CD4-positive, alpha-beta T cell treated with Interleukin-6 for 4 hours (primary cell): Measurements from ENCODE around the gene CAMTA2.

ENCODE experiments used
- DNase-seq: peaks from one replicate; pipeline ENCODE4 v3.0.0-alpha.2; 2020; ENCODE audit warnings: mixed read lengths

CAMTA2 gene

GRCh38 chr17:4998732-4999429 is 11.4 kb upstream of the CAMTA2 start:
- DNase-seq: no peak

GRCh38 chr17:4998027-4998731 is 10.7 kb upstream of the CAMTA2 start:
- no peak for DNase-seq

- peak; percentile 92 for DNase-seq
Measured at GRCh38 chr17:4997302-4998026, 10.0 kb upstream of the CAMTA2 start, which contains the start of the genes INCA1 and KIF1C. Gene INCA1, minus strand, starts transcription at chr17:4997522. Its CDS starts 3,085 bp downstream, at chr17:4994437. Gene KIF1C, plus strand, starts transcription at chr17:4997950. Its CDS starts 2,297 bp downstream, at chr17:5000247.

GRCh38 chr17:4994081-4994595 is 6.7 kb upstream of the CAMTA2 start:
- no peak for DNase-seq

- no peak for DNase-seq
Measured at GRCh38 chr17:4987767-4988567, 492 bp upstream of the CAMTA2 start.

- DNase-seq: no peak
Measured at GRCh38 chr17:4986403-4986802, 1.1 kb downstream of the CAMTA2 start.

- no peak for DNase-seq
Measured at GRCh38 chr17:4982305-4982704, 5.2 kb downstream of the CAMTA2 start.

- peak; percentile 65 for DNase-seq
Measured at GRCh38 chr17:4980644-4981216, 6.7 kb downstream of the CAMTA2 start.

- DNase-seq: no peak
Measured at GRCh38 chr17:4978726-4979125, 8.7 kb downstream of the CAMTA2 start.

GRCh38 chr17:4974115-4974670 is 13.3 kb downstream of the CAMTA2 start:
- no peak for DNase-seq

- no peak for DNase-seq
Measured at GRCh38 chr17:4973256-4974114, 14.0 kb downstream of the CAMTA2 start.

- DNase-seq: no peak
Measured at GRCh38 chr17:4972752-4973151, 14.7 kb downstream of the CAMTA2 start.

- DNase-seq: no peak
Measured at GRCh38 chr17:4972322-4972721, 15.2 kb downstream of the CAMTA2 start.

GRCh38 chr17:4971826-4972225 is 15.6 kb downstream of the CAMTA2 start:
- DNase-seq: no peak

- no peak for DNase-seq
Measured at GRCh38 chr17:4970273-4970672, 17.2 kb downstream of the CAMTA2 start.

- DNase-seq: no peak
Measured at GRCh38 chr17:4969551-4970173, 17.8 kb downstream of the CAMTA2 start.

- DNase-seq: no peak
Measured at GRCh38 chr17:4969047-4969550, 18.4 kb downstream of the CAMTA2 start.

- DNase-seq: no peak
Measured at GRCh38 chr17:4968486-4969046, 18.9 kb downstream of the CAMTA2 start.
